Esophagus muscularis mucosa (tissue), 4 donors: ENCODE data around the gene FYCO1. TPM values are rescaled to one million over a fixed set of nuclear protein-coding genes. Genes with fewer than 3 reads are reported as not detected.
A peak's percentile ranks its signal among the peaks of the same experiment; 100 is the strongest.

ENCODE experiments used
- DNase-seq: peaks from one replicate; pipeline ENCODE4 v3.0.0-alpha.2; 2017; ENCODE audit errors: extremely low spot score
- H3K27ac ChIP-seq, 4 donors: fragments of 200-600 bp; sonication (generic); replicated peaks in 1 of 4; 1 replicate in 3 of 4; 2 replicates in 1 of 4; pipeline ENCODE4 v1.5.1; 2016 to 2019; ENCODE audit warnings: mild to moderate bottlenecking in 1 of 4
- H3K27me3 ChIP-seq, 4 donors: fragments of 200-600 bp; sonication (generic); one replicate each; pipeline versions ENCODE4 v1.5.1 to v1.6.0; 2016 to 2019
- H3K36me3 ChIP-seq, 4 donors: fragments of 200-600 bp; sonication (generic); one replicate each; pipeline ENCODE4 v1.5.1; 2016 to 2019
- H3K4me1 ChIP-seq, 4 donors: fragments of 200-600 bp; sonication (generic); one replicate each; pipeline ENCODE4 v1.5.1; 2016 to 2019
- H3K4me3 ChIP-seq, 4 donors: fragments of 200-600 bp; sonication (generic); 1 replicate in 2 of 4; 2 replicates in 2 of 4; pipeline ENCODE4 v1.5.1; 2016 to 2019; ENCODE audit warnings: mild to moderate bottlenecking in 4 of 4, moderate library complexity in 1 of 4
- H3K9me3 ChIP-seq, 4 donors: fragments of 200-600 bp; sonication (generic); 1 replicate in 3 of 4; 2 replicates in 1 of 4; pipeline ENCODE4 v1.5.1; 2016 to 2019
- CTCF ChIP-seq, 3 experiments: fragments of 200-600 bp in 2 of 3; fragments of 450-650 bp in 1 of 3; sonication (generic) in 2 of 3; IDR thresholded peaks; one replicate each; pipeline ENCODE4 v1.5.1; 2017 to 2019; ENCODE audit warnings: antibody characterized with exemption in 3 of 3, mild to moderate bottlenecking in 2 of 3, moderate library complexity in 1 of 3
- EP300 ChIP-seq: sonication (generic); formaldehyde crosslinking; IDR thresholded peaks from one replicate; pipeline ENCODE4 v1.6.1; 2017; ENCODE audit warnings: antibody characterized with exemption
- POLR2A ChIP-seq: fragments of 450-650 bp; IDR thresholded peaks from one replicate; pipeline ENCODE4 v1.6.1; 2017; ENCODE audit warnings: antibody characterized with exemption, moderate library complexity, mild to moderate bottlenecking, low read depth
- POLR2AphosphoS5 ChIP-seq, 2 donors: sonication (generic); formaldehyde crosslinking; IDR thresholded peaks; one replicate each; pipeline ENCODE4 v1.6.1; 2017; ENCODE audit warnings: antibody characterized with exemption in 2 of 2
- WGBS: methylation state at CpG from one replicate; pipeline ENCODE4 v1.1.5; 2018; 5-methylcytosine and 5-hydroxymethylcytosine counted together
- intact Hi-C: fragments of 100-400 bp; cut with DNase I; formaldehyde crosslinking; loops from one replicate; pipeline ENCODE4 v1.15.1; 2023
- total RNA-seq, 4 donors: library from RNA; depleted of rRNA; stranded (reverse); fragments of >200 nt; gene quantifications; one replicate each; pipeline versions ENCODE4 v1.1.0 to v1.2.1, GENCODE V29; 2016

The FYCO1 gene
- total RNA-seq, 4 donors from 2014 or later, result 64.1 to 122 (median 93.8) TPM

GRCh38 chr3:45993421-45994027 lies 2.1 kb downstream of the FYCO1 start:
- Histone ChIP-seq H3K4me1 (peaks cover 66 to 71% (median 67%) of the 10 kb centered on the region in 4 donors), H3K36me3 (no peaks in the 10 kb centered on the region), H3K4me3 (no peak overlapping the region), H3K27ac (peak overlapping the region; percentile 89 to 97 (median 96)), H3K27me3 (no peaks in the 10 kb centered on the region), H3K9me3 (no peaks in the 10 kb centered on the region)
- TF ChIP-seq POLR2AphosphoS5 (IDR thresholded peaks at IDR 0.05) (no peak), POLR2A (no peak), EP300 (no peak), CTCF (IDR thresholded peaks at IDR 0.05) (no peak)
- 87% methylated on average over 3 of the region's 3 CpGs for WGBS
- DNase-seq, result no peak
- intact Hi-C loops, result no loop called here

- DNase-seq, result no peak
- Histone ChIP-seq H3K9me3 (no peaks in the 10 kb centered on the region), H3K4me1 (peaks cover 73 to 78% (median 74%) of the 10 kb centered on the region in 4 donors), H3K36me3 (no peaks in the 10 kb centered on the region), H3K4me3 (no peak overlapping the region), H3K27ac (peak overlapping the region; percentile 71 to 96 (median 92)), H3K27me3 (no peaks in the 10 kb centered on the region)
- 66% methylated on average over 2 of the region's 2 CpGs for WGBS
- TF ChIP-seq POLR2A (no peak), EP300 (no peak), POLR2AphosphoS5 (IDR thresholded peaks at IDR 0.05) (no peak)
- intact Hi-C loops, result no loop called here
Observed at GRCh38 chr3:45992821-45993221, 2.8 kb downstream of the FYCO1 start.

GRCh38 chr3:45992133-45992729 lies 3.4 kb downstream of the FYCO1 start:
- intact Hi-C loops, result no loop called here
- Histone ChIP-seq H3K4me3 (no peak overlapping the region), H3K27ac (peak overlapping the region; percentile 71 to 96 (median 92)), H3K36me3 (no peaks in the 10 kb centered on the region), H3K9me3 (no peaks in the 10 kb centered on the region), H3K27me3 (no peaks in the 10 kb centered on the region), H3K4me1 (peaks cover 79 to 84% (median 80%) of the 10 kb centered on the region in 4 donors)
- DNase-seq, result no peak
- TF ChIP-seq POLR2A (no peak), POLR2AphosphoS5 (IDR thresholded peaks at IDR 0.05) (peak in 1 of 2 donors; percentile 28)
- 65% methylated on average over 2 of the region's 2 CpGs for WGBS

- Histone ChIP-seq H3K4me1 (peaks cover 86 to 91% (median 88%) of the 10 kb centered on the region in 4 donors), H3K27me3 (no peaks in the 10 kb centered on the region), H3K9me3 (no peaks in the 10 kb centered on the region), H3K36me3 (no peaks in the 10 kb centered on the region), H3K27ac (peak overlapping the region; percentile 71 to 96 (median 92)), H3K4me3 (no peak overlapping the region)
- WGBS, result 77% methylated on average over 6 of the region's 6 CpGs
- no peak for TF ChIP-seq EP300
- no peak for TF ChIP-seq POLR2A
- no peak for TF ChIP-seq CTCF (IDR thresholded peaks at IDR 0.05)
- TF ChIP-seq POLR2AphosphoS5 (IDR thresholded peaks at IDR 0.05), result no peak
- intact Hi-C loops, result no loop called here
- no peak for DNase-seq
Observed at GRCh38 chr3:45991341-45991740, 4.3 kb downstream of the FYCO1 start.

- Histone ChIP-seq H3K27ac (peak overlapping the region; percentile 79 to 86 (median 84)), H3K9me3 (no peaks in the 10 kb centered on the region), H3K36me3 (no peaks in the 10 kb centered on the region), H3K4me1 (peaks cover 91 to 96% (median 94%) of the 10 kb centered on the region in 4 donors), H3K4me3 (no peak overlapping the region), H3K27me3 (no peaks in the 10 kb centered on the region)
- TF ChIP-seq EP300 (no peak), POLR2A (no peak), POLR2AphosphoS5 (IDR thresholded peaks at IDR 0.05) (no peak), CTCF (IDR thresholded peaks at IDR 0.05) (no peak)
- intact Hi-C loops, result no loop called here
- 80% methylated on average over 3 of the region's 3 CpGs for WGBS
- no peak for DNase-seq
Observed at GRCh38 chr3:45990181-45990580, 5.4 kb downstream of the FYCO1 start.
